CD14-positive monocyte (primary cell): ENCODE measurements around the gene MEF2D. TPM values are rescaled to one million over a fixed set of nuclear protein-coding genes. Genes with fewer than 3 reads are reported as not detected.

Experiments
- DNase-seq, 3 donors: peaks; one replicate each; pipeline ENCODE4 v3.0.0-alpha.2; 2011 to 2022
- H2AFZ ChIP-seq: 2 replicates; pipeline ENCODE4 v1.6.0; 2012; ENCODE audit warnings: mild to moderate bottlenecking, low read depth, low read length, inconsistent platforms; ENCODE audit not compliant: insufficient read depth, poor library complexity, severe bottlenecking
- H3K27ac ChIP-seq, 2 donors: 1 replicate in 1 of 2; 2 replicates in 1 of 2; pipeline ENCODE4 v1.5.1; 2012 to 2013; ENCODE audit warnings: low read length in 2 of 2, control low read depth in 1 of 2, inconsistent platforms in 1 of 2, low read depth in 1 of 2, mild to moderate bottlenecking in 1 of 2
- H3K27me3 ChIP-seq, 2 donors: one replicate each; pipeline versions ENCODE4 v1.6.0 to v1.6.1; 2011 to 2013; ENCODE audit warnings: low read length in 2 of 2; ENCODE audit not compliant: control insufficient read depth in 2 of 2, insufficient read depth in 2 of 2
- H3K36me3 ChIP-seq, 2 donors: replicated peaks in 1 of 2; 1 replicate in 1 of 2; 2 replicates in 1 of 2; pipeline versions ENCODE4 v1.5.1 to v1.6.1; 2012 to 2013; ENCODE audit warnings: low read length in 2 of 2, control low read depth in 1 of 2, inconsistent platforms in 1 of 2, mild to moderate bottlenecking in 1 of 2; ENCODE audit not compliant: insufficient read depth in 2 of 2, control insufficient read depth in 1 of 2
- H3K4me1 ChIP-seq, 2 donors: 1 replicate in 1 of 2; 2 replicates in 1 of 2; pipeline versions ENCODE4 v1.5.1 to v1.6.1; 2012 to 2013; ENCODE audit warnings: low read length in 2 of 2, control low read depth in 1 of 2, inconsistent platforms in 1 of 2, mild to moderate bottlenecking in 1 of 2, moderate library complexity in 1 of 2; ENCODE audit not compliant: insufficient read depth in 2 of 2, control insufficient read depth in 1 of 2
- H3K4me2 ChIP-seq: replicated peaks from 2 replicates; pipeline ENCODE3; 2012; ENCODE audit warnings: low read length, moderate library complexity, mild to moderate bottlenecking; ENCODE audit not compliant: poor library complexity, severe bottlenecking; ENCODE audit errors: extremely low read depth
- H3K4me3 ChIP-seq, 3 experiments: fragments of 200-600 bp in 1 of 3; sonication (generic) in 1 of 3; replicated peaks in 1 of 3; 1 replicate in 2 of 3; 2 replicates in 1 of 3; pipeline ENCODE4 v1.5.1; 2011 to 2013; ENCODE audit warnings: low read length in 3 of 3, mild to moderate bottlenecking in 3 of 3, control low read depth in 2 of 3, low read depth in 2 of 3, inconsistent platforms in 1 of 3, moderate library complexity in 1 of 3
- H3K79me2 ChIP-seq: 2 replicates; pipeline ENCODE4 v1.6.0; 2012; ENCODE audit warnings: mild to moderate bottlenecking, control low read depth, inconsistent platforms, low read length, moderate library complexity; ENCODE audit not compliant: insufficient read depth
- H3K9ac ChIP-seq: 2 replicates; pipeline ENCODE4 v1.6.0; 2017; ENCODE audit warnings: low read length, mild to moderate bottlenecking; ENCODE audit not compliant: insufficient read depth, poor library complexity, severe bottlenecking
- H3K9me3 ChIP-seq, 2 donors: replicated peaks in 1 of 2; 1 replicate in 1 of 2; 2 replicates in 1 of 2; pipeline versions ENCODE4 v1.5.1 to v1.6.1; 2012 to 2013; ENCODE audit warnings: low read length in 2 of 2, control low read depth in 1 of 2; ENCODE audit not compliant: control insufficient read depth in 1 of 2, insufficient read depth in 1 of 2
- H4K20me1 ChIP-seq: 2 replicates; pipeline ENCODE4 v1.6.0; 2012; ENCODE audit warnings: mild to moderate bottlenecking, low read length, control low read depth, moderate library complexity; ENCODE audit not compliant: insufficient read depth
- H3K27ac Mint-ChIP-seq, 7 donors: one replicate each; pipeline ENCODE4 v1.8.0; 2020; ENCODE audit warnings: mild to moderate bottlenecking in 7 of 7, mixed read lengths in 7 of 7, moderate library complexity in 6 of 7, inconsistent platforms in 2 of 7
- H3K27me3 Mint-ChIP-seq, 3 donors: one replicate each; pipeline ENCODE4 v1.8.0; 2021 to 2022; ENCODE audit warnings: low read depth in 3 of 3, mild to moderate bottlenecking in 3 of 3, mixed read lengths in 3 of 3, moderate library complexity in 3 of 3, inconsistent platforms in 1 of 3
- H3K36me3 Mint-ChIP-seq, 2 donors: one replicate each; pipeline ENCODE4 v1.8.0; 2020; ENCODE audit warnings: mixed read lengths in 2 of 2, inconsistent platforms in 1 of 2, mild to moderate bottlenecking in 1 of 2
- H3K4me1 Mint-ChIP-seq: one replicate; pipeline ENCODE4 v1.8.0; 2020; ENCODE audit warnings: mild to moderate bottlenecking, mixed read lengths
- H3K4me3 Mint-ChIP-seq, 2 donors: one replicate each; pipeline ENCODE4 v1.8.0; 2020; ENCODE audit warnings: mild to moderate bottlenecking in 2 of 2, mixed read lengths in 2 of 2, moderate library complexity in 1 of 2
- H3K9me3 Mint-ChIP-seq, 7 donors: one replicate each; pipeline ENCODE4 v1.8.0; 2020 to 2022; ENCODE audit warnings: mixed read lengths in 7 of 7, mild to moderate bottlenecking in 6 of 7, moderate library complexity in 6 of 7, inconsistent platforms in 2 of 7
- WGBS: methylation state at CpG from one replicate; pipeline ENCODE4 v1.1.5; 2013; ENCODE audit warnings: missing lambda C conversion rate; ENCODE audit not compliant: insufficient coverage; 5-methylcytosine and 5-hydroxymethylcytosine counted together
- intact Hi-C, 2 donors: fragments of 100-400 bp; cut with micrococcal nuclease; formaldehyde crosslinking; loops; one replicate each; pipeline versions ENCODE4 v1.15.0 to v1.15.1; 2023
- polyA plus RNA-seq, 3 donors: library from polyadenylated mRNA; depleted of rRNA in 1 of 3; unstranded in 2 of 3; stranded (reverse) in 1 of 3; fragments of 300-500 nt in 2 of 3; fragments of >200 nt in 1 of 3; fragmentation: Illumina TruSeq in 2 of 3; gene quantifications; 1 replicate in 2 of 3; 2 replicates in 1 of 3; pipeline ENCODE4 v1.2.3, GENCODE V29; 2012 to 2021
- TF ChIP-seq, protein P1 (sequence below): fragments of 200-600 bp; IDR thresholded peaks from one replicate; pipeline ENCODE4 v1.8.0; 2022; ENCODE audit warnings: antibody characterized with exemption, mild to moderate bottlenecking

MEF2D gene
- polyA plus RNA-seq, 3 donors = 4.5 to 66.4 (median 8.0) TPM

DNA sequence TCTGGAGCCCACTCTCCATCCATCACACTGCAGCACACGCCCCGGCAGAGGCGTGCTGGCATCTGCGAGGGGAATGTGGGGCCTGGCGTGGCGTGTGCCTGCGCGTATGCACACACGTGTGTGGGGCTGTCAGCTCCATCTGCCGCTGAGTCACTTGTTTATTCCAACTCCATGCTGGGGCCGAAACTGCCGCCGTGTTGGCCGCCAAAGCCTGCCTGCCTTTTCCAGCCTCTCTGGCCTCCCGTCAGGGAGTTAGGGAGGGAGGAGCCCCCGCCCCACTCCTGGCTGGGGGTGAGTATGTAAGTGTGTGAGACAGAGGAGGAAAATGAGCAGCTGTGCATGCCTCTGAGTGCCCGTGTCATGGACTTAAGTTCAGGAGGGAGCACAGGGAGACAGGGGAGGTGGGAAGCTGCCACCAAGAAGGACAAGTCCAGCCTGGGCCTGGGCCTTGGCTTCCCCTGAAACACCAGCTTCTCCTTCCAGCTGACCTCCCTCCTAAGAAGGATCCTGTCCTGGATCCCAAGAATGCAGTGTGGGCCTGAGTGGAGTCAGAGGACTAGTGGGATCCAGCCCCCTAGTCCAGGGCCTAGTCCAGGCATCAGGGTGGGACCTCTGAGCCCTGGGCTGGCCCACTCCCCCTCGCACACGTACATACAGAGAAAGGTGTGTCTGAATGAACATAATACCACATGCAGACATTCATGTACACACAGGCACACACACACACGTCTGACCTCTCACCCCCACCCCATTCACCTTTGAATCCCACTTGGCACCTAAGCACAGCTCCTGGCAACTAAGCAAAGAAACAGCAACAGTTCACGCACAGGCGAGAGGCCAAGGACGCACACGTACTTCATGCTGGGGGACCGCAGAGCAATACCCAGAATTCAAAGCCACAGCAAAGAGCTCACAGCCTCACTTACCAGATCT, 24.7 kb downstream of the MEF2D start:
- intact Hi-C loops = loop anchor here in 1 of 2 donors (5.0 kb wide), 1 partner anchor 121 kb away; no protein-coding TSS in a partner anchor
- peaks cover 93 to 99% of the 10 kb centered on the region in 2 donors for H3K36me3 ChIP-seq
- H3K79me2 ChIP-seq = peaks cover 77% of the 10 kb centered on the region
- H3K27ac ChIP-seq = peak overlapping the region in 1 of 2 donors; percentile 13
- H3K4me3 ChIP-seq = no peak overlapping the region
- WGBS = 92% methylated on average over 19 of the region's 25 CpGs
- H3K27me3 Mint-ChIP-seq = peaks cover 0 to 4% (median 0%) of the 10 kb centered on the region in 3 donors
- no peak for DNase-seq
- H3K36me3 Mint-ChIP-seq = peaks cover 89 to 99% of the 10 kb centered on the region in 2 donors
- no peaks in the 10 kb centered on the region for H3K27me3 ChIP-seq
- peaks cover 14% of the 10 kb centered on the region for H3K4me1 Mint-ChIP-seq
- H4K20me1 ChIP-seq = peaks cover 94% of the 10 kb centered on the region
- no peaks in the 10 kb centered on the region for H3K9me3 ChIP-seq
- H3K9me3 Mint-ChIP-seq = peaks cover 0 to 2% (median 0%) of the 10 kb centered on the region in 7 donors
- H3K4me1 ChIP-seq = peaks cover 13 to 14% of the 10 kb centered on the region in 2 donors
- H3K4me2 ChIP-seq = no peak overlapping the region
- H2AFZ ChIP-seq = no peak overlapping the region
- H3K4me3 Mint-ChIP-seq = no peak overlapping the region
- TF ChIP-seq, protein P1, sequence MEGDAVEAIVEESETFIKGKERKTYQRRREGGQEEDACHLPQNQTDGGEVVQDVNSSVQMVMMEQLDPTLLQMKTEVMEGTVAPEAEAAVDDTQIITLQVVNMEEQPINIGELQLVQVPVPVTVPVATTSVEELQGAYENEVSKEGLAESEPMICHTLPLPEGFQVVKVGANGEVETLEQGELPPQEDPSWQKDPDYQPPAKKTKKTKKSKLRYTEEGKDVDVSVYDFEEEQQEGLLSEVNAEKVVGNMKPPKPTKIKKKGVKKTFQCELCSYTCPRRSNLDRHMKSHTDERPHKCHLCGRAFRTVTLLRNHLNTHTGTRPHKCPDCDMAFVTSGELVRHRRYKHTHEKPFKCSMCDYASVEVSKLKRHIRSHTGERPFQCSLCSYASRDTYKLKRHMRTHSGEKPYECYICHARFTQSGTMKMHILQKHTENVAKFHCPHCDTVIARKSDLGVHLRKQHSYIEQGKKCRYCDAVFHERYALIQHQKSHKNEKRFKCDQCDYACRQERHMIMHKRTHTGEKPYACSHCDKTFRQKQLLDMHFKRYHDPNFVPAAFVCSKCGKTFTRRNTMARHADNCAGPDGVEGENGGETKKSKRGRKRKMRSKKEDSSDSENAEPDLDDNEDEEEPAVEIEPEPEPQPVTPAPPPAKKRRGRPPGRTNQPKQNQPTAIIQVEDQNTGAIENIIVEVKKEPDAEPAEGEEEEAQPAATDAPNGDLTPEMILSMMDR = no peak
- H3K27ac Mint-ChIP-seq = peak overlapping the region in 5 of 7 donors; percentile 31 to 63 (median 53)
- no peak overlapping the region for H3K9ac ChIP-seq

GRCh38 chr1:156474966-156475365, 25.6 kb downstream of the MEF2D start:
- Histone ChIP-seq H3K27ac (peak overlapping the region in 1 of 2 donors; percentile 13), H3K4me2 (no peak overlapping the region), H4K20me1 (peaks cover 94% of the 10 kb centered on the region), H3K27me3 (no peaks in the 10 kb centered on the region), H3K4me1 (peaks cover 4 to 5% of the 10 kb centered on the region in 2 donors), H3K4me3 (no peak overlapping the region), H2AFZ (no peak overlapping the region), H3K9ac (no peak overlapping the region), H3K79me2 (peaks cover 76% of the 10 kb centered on the region), H3K36me3 (peaks cover 93 to 99% of the 10 kb centered on the region in 2 donors), H3K9me3 (no peaks in the 10 kb centered on the region)
- H3K9me3 Mint-ChIP-seq = peaks cover 0 to 2% (median 0%) of the 10 kb centered on the region in 7 donors
- 95% methylated on average over 7 of the region's 7 CpGs for WGBS
- peaks cover 81 to 96% of the 10 kb centered on the region in 2 donors for H3K36me3 Mint-ChIP-seq
- intact Hi-C loops = loop anchor here in 1 of 2 donors (5.0 kb wide), 1 partner anchor 122 kb away; no protein-coding TSS in a partner anchor
- peak overlapping the region in 5 of 7 donors; percentile 41 to 63 (median 53) for H3K27ac Mint-ChIP-seq
- H3K4me3 Mint-ChIP-seq = no peak overlapping the region
- DNase-seq = no peak
- H3K4me1 Mint-ChIP-seq = peaks cover 5% of the 10 kb centered on the region
- peaks cover 0 to 4% (median 0%) of the 10 kb centered on the region in 3 donors for H3K27me3 Mint-ChIP-seq
- TF ChIP-seq, protein P1 = no peak
